ENCODE data around the gene SAMD8.
"Not testable (repeated sequence)": the region's sequence is repeated elsewhere in the genome, so short reads cannot be mapped to it uniquely, and the experiment has no call there.

SAMD8 gene

GRCh38 chr10:75197906-75198305 lies 86.5 kb downstream of the SAMD8 start:
- FAIRE-seq, result no peak
- DNase-seq (ENCODE audit: insufficient read length, low spot score), result no peak
- TF ChIP-seq CTCF (IDR thresholded peaks at IDR 0.05; ENCODE audit: insufficient read depth, missing control alignments), result no peak

GRCh38 chr10:75199949-75200348 lies 88.5 kb downstream of the SAMD8 start:
- not testable (repeated sequence) for DNase-seq (ENCODE audit: insufficient read length, low spot score); FAIRE-seq

GRCh38 chr10:75201793-75202307 lies 90.4 kb downstream of the SAMD8 start:
- DNase-seq (ENCODE audit: insufficient read length, low spot score) (no peak), FAIRE-seq (no peak)

GRCh38 chr10:75202321-75203045 lies 91.0 kb downstream of the SAMD8 start:
- DNase-seq (ENCODE audit: insufficient read length, low spot score), result no peak
- no peak for FAIRE-seq
- TF ChIP-seq CTCF (IDR thresholded peaks at IDR 0.05; ENCODE audit: insufficient read depth, missing control alignments), result no peak

More at GRCh38 chr10:75201793-75202307, 90.4 kb downstream of the SAMD8 start:
- no peak for TF ChIP-seq CTCF (IDR thresholded peaks at IDR 0.05; ENCODE audit: insufficient read depth, missing control alignments)

GRCh38 chr10:75203046-75203620 lies 91.7 kb downstream of the SAMD8 start:
- FAIRE-seq; DNase-seq (ENCODE audit: insufficient read length, low spot score): not testable (repeated sequence)

- no peak for DNase-seq (ENCODE audit: insufficient read length, low spot score)
- no peak for FAIRE-seq
- TF ChIP-seq CTCF (IDR thresholded peaks at IDR 0.05; ENCODE audit: insufficient read depth, missing control alignments), result no peak
These were observed 92.3 kb downstream of the SAMD8 start for GRCh38 chr10:75203724-75204123.

GRCh38 chr10:75205908-75206307 lies 94.5 kb downstream of the SAMD8 start:
- FAIRE-seq (no peak), DNase-seq (ENCODE audit: insufficient read length, low spot score) (no peak)
- no peak for TF ChIP-seq CTCF (IDR thresholded peaks at IDR 0.05; ENCODE audit: insufficient read depth, missing control alignments)

GRCh38 chr10:75206638-75207037 lies 95.2 kb downstream of the SAMD8 start:
- DNase-seq (ENCODE audit: insufficient read length, low spot score); FAIRE-seq: not testable (repeated sequence)
